Activated naive CD8-positive, alpha-beta T cell treated with anti-CD3 and anti-CD28 coated beads for 36 hours (primary cell): ENCODE results near the gene DOCK10. TPM values are rescaled to one million over a fixed set of nuclear protein-coding genes. Genes with fewer than 3 reads are reported as not detected.

Source experiments
- DNase-seq: peaks from one replicate; pipeline ENCODE4 v3.0.0; 2021
- H3K27ac Mint-ChIP-seq: one replicate; pipeline ENCODE4 v1.8.0; 2022; ENCODE audit warnings: mild to moderate bottlenecking, moderate library complexity, mixed read lengths
- H3K27me3 Mint-ChIP-seq: one replicate; pipeline ENCODE4 v1.8.0; 2022; ENCODE audit warnings: mild to moderate bottlenecking, mixed read lengths
- H3K36me3 Mint-ChIP-seq: one replicate; pipeline ENCODE4 v1.8.0; 2021; ENCODE audit warnings: mild to moderate bottlenecking, mixed read lengths
- H3K4me1 Mint-ChIP-seq: one replicate; pipeline ENCODE4 v1.8.0; 2021; ENCODE audit warnings: mixed read lengths
- H3K4me3 Mint-ChIP-seq: one replicate; pipeline ENCODE4 v1.8.0; 2022; ENCODE audit warnings: mild to moderate bottlenecking, moderate library complexity, mixed read lengths
- H3K9me3 Mint-ChIP-seq: one replicate; pipeline ENCODE4 v1.8.0; 2022; ENCODE audit warnings: mixed read lengths
- total RNA-seq, 2 experiments: library from RNA; stranded (reverse); gene quantifications; one replicate each; pipeline ENCODE4 v1.2.3, GENCODE V29; 2021

The DOCK10 gene
- total RNA-seq, 2 experiments from 2014 or later, result 154 to 159 TPM

- H3K36me3 Mint-ChIP-seq, result peaks cover 72% of the 10 kb centered on the region
- H3K27me3 Mint-ChIP-seq, result no peaks in the 10 kb centered on the region
- H3K4me3 Mint-ChIP-seq, result peak overlapping the region; percentile 6
- H3K9me3 Mint-ChIP-seq, result peaks cover 15% of the 10 kb centered on the region
- peak overlapping the region; percentile 45 for H3K27ac Mint-ChIP-seq
- DNase-seq, result no peak
- H3K4me1 Mint-ChIP-seq, result peaks cover 69% of the 10 kb centered on the region
These were observed 10.0 kb downstream of the DOCK10 start for GRCh38 chr2:225032246-225032645.

GRCh38 chr2:225031599-225031998 is 10.7 kb downstream of the DOCK10 start:
- H3K9me3 Mint-ChIP-seq, result peaks cover 12% of the 10 kb centered on the region
- H3K36me3 Mint-ChIP-seq, result peaks cover 72% of the 10 kb centered on the region
- H3K27ac Mint-ChIP-seq, result peak overlapping the region; percentile 68
- no peak overlapping the region for H3K4me3 Mint-ChIP-seq
- H3K4me1 Mint-ChIP-seq, result peaks cover 69% of the 10 kb centered on the region
- no peaks in the 10 kb centered on the region for H3K27me3 Mint-ChIP-seq
- no peak for DNase-seq

- Mint-ChIP-seq H3K4me1 (peaks cover 70% of the 10 kb centered on the region), H3K36me3 (peaks cover 69% of the 10 kb centered on the region), H3K27ac (peak overlapping the region; percentile 68), H3K4me3 (peak overlapping the region; percentile 12), H3K9me3 (peaks cover 12% of the 10 kb centered on the region), H3K27me3 (no peaks in the 10 kb centered on the region)
- DNase-seq, result no peak
These were observed 11.4 kb downstream of the DOCK10 start for GRCh38 chr2:225030893-225031292.

- H3K27ac Mint-ChIP-seq, result peak overlapping the region; percentile 68
- no peak overlapping the region for H3K4me3 Mint-ChIP-seq
- no peak for DNase-seq
- H3K27me3 Mint-ChIP-seq, result no peaks in the 10 kb centered on the region
- H3K4me1 Mint-ChIP-seq, result peaks cover 69% of the 10 kb centered on the region
- peaks cover 63% of the 10 kb centered on the region for H3K36me3 Mint-ChIP-seq
- H3K9me3 Mint-ChIP-seq, result peaks cover 9% of the 10 kb centered on the region
These were observed 12.1 kb downstream of the DOCK10 start for GRCh38 chr2:225030203-225030602.

GRCh38 chr2:225028572-225028971 is 13.7 kb downstream of the DOCK10 start:
- Mint-ChIP-seq H3K4me3 (no peak overlapping the region), H3K4me1 (peaks cover 66% of the 10 kb centered on the region), H3K27ac (no peak overlapping the region), H3K36me3 (peaks cover 48% of the 10 kb centered on the region), H3K9me3 (peaks cover 3% of the 10 kb centered on the region), H3K27me3 (no peaks in the 10 kb centered on the region)
- DNase-seq, result no peak

- peak; percentile 35 for DNase-seq
- peaks cover 53% of the 10 kb centered on the region for H3K36me3 Mint-ChIP-seq
- peaks cover 71% of the 10 kb centered on the region for H3K4me1 Mint-ChIP-seq
- H3K27me3 Mint-ChIP-seq, result no peaks in the 10 kb centered on the region
- peaks cover 3% of the 10 kb centered on the region for H3K9me3 Mint-ChIP-seq
- peak overlapping the region; percentile 44 for H3K27ac Mint-ChIP-seq
- peak overlapping the region; percentile 20 for H3K4me3 Mint-ChIP-seq
These were observed 15.1 kb downstream of the DOCK10 start for GRCh38 chr2:225027061-225027762.

- Mint-ChIP-seq H3K27ac (peak overlapping the region; percentile 44), H3K36me3 (peaks cover 52% of the 10 kb centered on the region), H3K9me3 (peaks cover 3% of the 10 kb centered on the region), H3K4me3 (no peak overlapping the region), H3K4me1 (peaks cover 69% of the 10 kb centered on the region), H3K27me3 (no peaks in the 10 kb centered on the region)
- no peak for DNase-seq
These were observed 16.2 kb downstream of the DOCK10 start for GRCh38 chr2:225025917-225026571.

- Mint-ChIP-seq H3K4me1 (peaks cover 78% of the 10 kb centered on the region), H3K27me3 (no peaks in the 10 kb centered on the region), H3K4me3 (no peak overlapping the region), H3K9me3 (peaks cover under 1% of the 10 kb centered on the region), H3K27ac (no peak overlapping the region), H3K36me3 (peaks cover 51% of the 10 kb centered on the region)
- no peak for DNase-seq
These were observed 20.1 kb downstream of the DOCK10 start for GRCh38 chr2:225022188-225022587.

- Mint-ChIP-seq H3K4me1 (peaks cover 69% of the 10 kb centered on the region), H3K27me3 (no peaks in the 10 kb centered on the region), H3K27ac (peak overlapping the region; percentile 51), H3K4me3 (no peak overlapping the region), H3K36me3 (peaks cover 44% of the 10 kb centered on the region), H3K9me3 (peaks cover 2% of the 10 kb centered on the region)
- DNase-seq, result no peak
These were observed 22.0 kb downstream of the DOCK10 start for GRCh38 chr2:225020168-225020849.

- H3K36me3 Mint-ChIP-seq, result peaks cover 44% of the 10 kb centered on the region
- peaks cover 68% of the 10 kb centered on the region for H3K4me1 Mint-ChIP-seq
- H3K4me3 Mint-ChIP-seq, result no peak overlapping the region
- DNase-seq, result no peak
- peak overlapping the region; percentile 67 for H3K27ac Mint-ChIP-seq
- H3K9me3 Mint-ChIP-seq, result peaks cover 2% of the 10 kb centered on the region
- no peaks in the 10 kb centered on the region for H3K27me3 Mint-ChIP-seq
These were observed 23.2 kb downstream of the DOCK10 start for GRCh38 chr2:225019105-225019504.

GRCh38 chr2:225017713-225018112 is 24.6 kb downstream of the DOCK10 start:
- Mint-ChIP-seq H3K4me3 (no peak overlapping the region), H3K9me3 (peaks cover 2% of the 10 kb centered on the region), H3K4me1 (peaks cover 68% of the 10 kb centered on the region), H3K27me3 (no peaks in the 10 kb centered on the region), H3K27ac (no peak overlapping the region), H3K36me3 (peaks cover 41% of the 10 kb centered on the region)
- no peak for DNase-seq

GRCh38 chr2:225017098-225017685 is 25.1 kb downstream of the DOCK10 start:
- H3K4me3 Mint-ChIP-seq, result no peak overlapping the region
- H3K4me1 Mint-ChIP-seq, result peaks cover 69% of the 10 kb centered on the region
- H3K27ac Mint-ChIP-seq, result no peak overlapping the region
- DNase-seq, result no peak
- peaks cover 2% of the 10 kb centered on the region for H3K9me3 Mint-ChIP-seq
- H3K36me3 Mint-ChIP-seq, result peaks cover 37% of the 10 kb centered on the region
- H3K27me3 Mint-ChIP-seq, result no peaks in the 10 kb centered on the region

GRCh38 chr2:225013425-225014365 is 28.6 kb downstream of the DOCK10 start:
- peaks cover 74% of the 10 kb centered on the region for H3K4me1 Mint-ChIP-seq
- H3K27ac Mint-ChIP-seq, result peak overlapping the region; percentile 83
- no peak for DNase-seq
- H3K4me3 Mint-ChIP-seq, result peak overlapping the region; percentile 22
- peaks cover 28% of the 10 kb centered on the region for H3K36me3 Mint-ChIP-seq
- H3K27me3 Mint-ChIP-seq, result no peaks in the 10 kb centered on the region
- peaks cover 2% of the 10 kb centered on the region for H3K9me3 Mint-ChIP-seq

- Mint-ChIP-seq H3K27ac (peak overlapping the region; percentile 85), H3K4me1 (peaks cover 84% of the 10 kb centered on the region), H3K36me3 (peaks cover 35% of the 10 kb centered on the region), H3K27me3 (no peaks in the 10 kb centered on the region), H3K9me3 (no peaks in the 10 kb centered on the region), H3K4me3 (no peak overlapping the region)
- DNase-seq, result no peak
These were observed 30.7 kb downstream of the DOCK10 start for GRCh38 chr2:225011585-225011984.
